ENCODE measurements around the gene ASF1B. TPM values are rescaled to one million over a fixed set of nuclear protein-coding genes. Genes with fewer than 3 reads are reported as not detected.

The ASF1B gene
- total and polyA plus RNA-seq, 2 donors from 2014 or later, result 0.49 to 1.8 TPM

DNA sequence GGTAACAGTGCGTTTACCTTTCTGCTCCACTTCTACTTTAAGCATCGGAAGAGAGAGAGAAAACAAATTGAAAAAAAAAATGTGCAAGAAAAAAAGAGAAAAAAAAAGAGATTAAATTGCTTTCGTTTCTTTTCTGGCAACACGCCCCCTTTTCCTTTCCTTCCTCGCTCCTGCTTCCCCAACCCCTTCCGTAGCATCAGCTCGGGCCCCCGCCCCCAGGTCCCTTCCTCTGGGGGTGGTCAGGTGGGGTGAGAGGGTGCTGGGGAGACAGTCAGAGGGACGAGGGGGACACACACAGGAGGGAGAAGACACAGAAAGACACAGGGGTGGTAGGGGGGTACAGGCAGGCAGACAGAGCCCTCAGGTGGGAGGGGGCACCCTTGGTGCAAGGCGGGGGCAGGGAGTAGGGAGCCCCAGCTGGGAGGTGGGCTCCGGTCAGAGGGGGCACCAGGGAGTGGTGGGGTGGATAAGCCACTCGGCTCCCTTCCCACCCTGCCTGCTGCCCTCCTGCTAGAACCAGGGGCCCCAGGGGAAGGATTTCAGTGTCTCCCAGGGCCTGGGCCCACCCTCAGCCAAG, 30.7 kb upstream of the ASF1B start:
- intact Hi-C loops (cut with DNase I), result no loop called here
- Histone ChIP-seq H3K4me1 (ENCODE audit: control insufficient read depth in 2 of 3, insufficient read depth in 2 of 3, low read depth in 1 of 3, low read length in 3 of 3) (no peaks in the 10 kb centered on the region), H3K4me3 (ENCODE audit: low read length in 3 of 3) (no peak overlapping the region), H3K27me3 (ENCODE audit: control insufficient read depth, insufficient read depth, low read length) (no peaks in the 10 kb centered on the region), H3K36me3 (ENCODE audit: control insufficient read depth in 2 of 3, insufficient read depth in 3 of 3, low read length in 3 of 3) (peaks cover 2 to 21% (median 2%) of the 10 kb centered on the region in 3 donors), H3K9me3 (ENCODE audit: control insufficient read depth in 2 of 3, insufficient read depth in 1 of 3, low read length in 3 of 3) (no peaks in the 10 kb centered on the region), H3K27ac (ENCODE audit: low read depth in 2 of 2, low read length in 2 of 2) (no peak overlapping the region), H3K9ac (ENCODE audit: low read length in 3 of 3) (no peak overlapping the region)
- TF ChIP-seq, protein P1, sequence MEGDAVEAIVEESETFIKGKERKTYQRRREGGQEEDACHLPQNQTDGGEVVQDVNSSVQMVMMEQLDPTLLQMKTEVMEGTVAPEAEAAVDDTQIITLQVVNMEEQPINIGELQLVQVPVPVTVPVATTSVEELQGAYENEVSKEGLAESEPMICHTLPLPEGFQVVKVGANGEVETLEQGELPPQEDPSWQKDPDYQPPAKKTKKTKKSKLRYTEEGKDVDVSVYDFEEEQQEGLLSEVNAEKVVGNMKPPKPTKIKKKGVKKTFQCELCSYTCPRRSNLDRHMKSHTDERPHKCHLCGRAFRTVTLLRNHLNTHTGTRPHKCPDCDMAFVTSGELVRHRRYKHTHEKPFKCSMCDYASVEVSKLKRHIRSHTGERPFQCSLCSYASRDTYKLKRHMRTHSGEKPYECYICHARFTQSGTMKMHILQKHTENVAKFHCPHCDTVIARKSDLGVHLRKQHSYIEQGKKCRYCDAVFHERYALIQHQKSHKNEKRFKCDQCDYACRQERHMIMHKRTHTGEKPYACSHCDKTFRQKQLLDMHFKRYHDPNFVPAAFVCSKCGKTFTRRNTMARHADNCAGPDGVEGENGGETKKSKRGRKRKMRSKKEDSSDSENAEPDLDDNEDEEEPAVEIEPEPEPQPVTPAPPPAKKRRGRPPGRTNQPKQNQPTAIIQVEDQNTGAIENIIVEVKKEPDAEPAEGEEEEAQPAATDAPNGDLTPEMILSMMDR (IDR thresholded peaks at IDR 0.05; ENCODE audit: borderline replicate concordance, extremely low read depth, insufficient read depth), result no peak
- FAIRE-seq (no peak), DNase-seq (peak in 1 of 5 donors; percentile 43)

DNA sequence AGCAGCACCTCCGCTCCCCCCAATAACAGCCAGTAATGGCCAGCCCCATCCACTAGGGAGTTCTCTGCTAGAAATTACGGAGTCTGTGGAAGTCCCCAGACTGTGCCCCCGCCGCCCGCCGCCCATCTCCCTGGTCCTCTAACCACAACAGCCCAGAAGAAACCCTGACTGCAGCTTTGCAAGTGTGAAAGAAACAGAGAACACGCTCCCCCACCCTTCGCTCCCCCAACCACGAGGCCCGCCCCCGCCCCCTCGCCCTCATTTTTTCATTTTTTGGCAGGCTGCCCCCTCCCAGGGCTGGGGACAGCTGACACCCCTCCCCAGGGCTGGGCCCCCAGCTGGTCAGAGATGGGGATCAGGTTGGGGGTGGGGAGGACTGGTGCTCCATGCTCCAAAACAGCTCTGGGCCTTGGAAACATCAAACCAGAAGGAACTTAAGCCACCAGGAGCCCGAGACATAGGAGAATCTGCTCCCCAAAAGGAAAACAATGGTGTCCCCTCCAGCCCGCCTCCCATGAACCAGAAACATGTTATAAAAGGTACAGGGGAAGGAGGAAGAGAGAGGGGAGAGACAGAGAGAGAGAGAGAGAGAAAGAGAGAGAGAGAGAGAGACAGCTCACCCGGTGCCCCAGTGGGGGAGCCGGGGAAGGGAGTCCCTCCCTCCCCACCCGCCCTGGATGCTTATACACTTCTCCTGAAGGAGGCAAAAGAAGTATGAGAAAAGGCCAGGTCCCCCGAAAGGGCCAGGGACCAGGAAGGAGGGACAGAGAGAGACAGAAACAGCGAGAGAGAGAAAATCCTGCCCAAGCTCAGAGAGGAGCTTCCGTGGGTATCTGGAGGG, 29.8 kb upstream of the ASF1B start:
- Histone ChIP-seq H3K9ac (ENCODE audit: low read length in 3 of 3) (no peak overlapping the region), H3K4me3 (ENCODE audit: low read length in 3 of 3) (no peak overlapping the region)
- DNase-seq, result peak in 2 of 5 donors; percentile 43 to 57

DNA sequence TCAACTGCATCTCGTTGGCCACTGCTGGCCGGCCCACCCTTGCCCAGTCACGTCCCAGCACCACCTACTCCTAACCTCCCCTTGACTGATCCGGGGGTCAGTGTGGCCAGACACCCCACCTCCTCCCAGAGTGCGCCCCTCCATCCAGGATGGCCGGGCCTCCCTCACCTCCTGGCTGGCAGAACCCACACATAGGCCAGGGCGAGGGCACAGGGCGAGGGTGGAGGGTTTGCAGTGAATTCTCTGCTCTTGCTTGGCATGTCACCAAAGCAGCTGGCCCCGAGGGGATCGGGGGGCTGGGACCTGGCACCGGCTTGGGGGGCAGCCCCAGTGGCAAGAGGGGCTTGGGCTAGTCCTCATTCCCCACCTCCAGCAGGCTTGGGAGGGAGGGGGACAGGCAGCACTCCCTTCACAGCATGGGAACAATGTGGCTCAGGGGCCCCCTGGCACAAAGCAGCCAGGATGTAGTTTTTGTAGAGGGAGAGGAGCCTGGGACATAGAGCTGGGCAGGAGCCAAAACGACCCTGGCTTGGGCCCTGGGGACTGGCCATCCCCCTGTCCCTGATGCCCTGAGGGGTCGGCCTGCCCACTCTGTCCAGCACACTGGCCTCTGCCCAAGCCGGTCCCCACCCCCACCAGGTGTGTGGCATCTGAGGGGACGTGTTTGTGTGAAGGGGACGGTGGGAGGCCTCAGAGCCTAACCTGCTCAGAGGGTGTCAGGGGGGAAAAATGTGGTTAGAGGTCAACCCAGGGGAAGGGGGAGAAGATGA, 28.5 kb upstream of the ASF1B start:
- Histone ChIP-seq H3K9me3 (ENCODE audit: control insufficient read depth in 2 of 3, insufficient read depth in 1 of 3, low read length in 3 of 3) (no peaks in the 10 kb centered on the region), H3K9ac (ENCODE audit: low read length in 3 of 3) (no peak overlapping the region), H3K27me3 (ENCODE audit: control insufficient read depth, insufficient read depth, low read length) (no peaks in the 10 kb centered on the region), H3K4me3 (ENCODE audit: low read length in 3 of 3) (no peak overlapping the region), H3K4me1 (ENCODE audit: control insufficient read depth in 2 of 3, insufficient read depth in 2 of 3, low read depth in 1 of 3, low read length in 3 of 3) (no peaks in the 10 kb centered on the region), H3K27ac (ENCODE audit: low read depth in 2 of 2, low read length in 2 of 2) (no peak overlapping the region), H3K36me3 (ENCODE audit: control insufficient read depth in 2 of 3, insufficient read depth in 3 of 3, low read length in 3 of 3) (peaks cover 0 to 9% (median 2%) of the 10 kb centered on the region in 3 donors)
- intact Hi-C loops (cut with DNase I), result no loop called here
- TF ChIP-seq, protein P1 (IDR thresholded peaks at IDR 0.05; ENCODE audit: borderline replicate concordance, extremely low read depth, insufficient read depth), result no peak
- no peak for FAIRE-seq
- peak in 1 of 5 donors; percentile 41 for DNase-seq

More for the DNA sequence above, 29.8 kb upstream of the ASF1B start:
- no peaks in the 10 kb centered on the region for H3K4me1 ChIP-seq (ENCODE audit: control insufficient read depth in 2 of 3, insufficient read depth in 2 of 3, low read depth in 1 of 3, low read length in 3 of 3)
- TF ChIP-seq, protein P1 (IDR thresholded peaks at IDR 0.05; ENCODE audit: borderline replicate concordance, extremely low read depth, insufficient read depth), result no peak
- no peak overlapping the region for H3K27ac ChIP-seq (ENCODE audit: low read depth in 2 of 2, low read length in 2 of 2)
- no peaks in the 10 kb centered on the region for H3K27me3 ChIP-seq (ENCODE audit: control insufficient read depth, insufficient read depth, low read length)
- no peaks in the 10 kb centered on the region for H3K9me3 ChIP-seq (ENCODE audit: control insufficient read depth in 2 of 3, insufficient read depth in 1 of 3, low read length in 3 of 3)
- no peak for FAIRE-seq
- intact Hi-C loops (cut with DNase I), result no loop called here
- H3K36me3 ChIP-seq (ENCODE audit: control insufficient read depth in 2 of 3, insufficient read depth in 3 of 3, low read length in 3 of 3), result peaks cover 2 to 17% (median 2%) of the 10 kb centered on the region in 3 donors

Measured in kidney (tissue), 14 donors.